NCI-H2081 (cell line): ENCODE results near the gene PUS10.
"Not testable (repeated sequence)": the region's sequence is repeated elsewhere in the genome, so short reads cannot be mapped to it uniquely, and the experiment has no call there.

Experiments used
- DNase-seq, 2 experiments: peaks; one replicate each; lab custom pipeline; 2025; lab: John Stamatoyannopoulos, UW

The PUS10 gene

GRCh38 chr2:60966507-60967405, 51.3 kb downstream of the PUS10 start:
- no peak for DNase-seq

- no peak for DNase-seq
These were observed 52.6 kb downstream of the PUS10 start for GRCh38 chr2:60965499-60965785.

- no peak for DNase-seq
These were observed 53.2 kb downstream of the PUS10 start for GRCh38 chr2:60964651-60965498.

DNA sequence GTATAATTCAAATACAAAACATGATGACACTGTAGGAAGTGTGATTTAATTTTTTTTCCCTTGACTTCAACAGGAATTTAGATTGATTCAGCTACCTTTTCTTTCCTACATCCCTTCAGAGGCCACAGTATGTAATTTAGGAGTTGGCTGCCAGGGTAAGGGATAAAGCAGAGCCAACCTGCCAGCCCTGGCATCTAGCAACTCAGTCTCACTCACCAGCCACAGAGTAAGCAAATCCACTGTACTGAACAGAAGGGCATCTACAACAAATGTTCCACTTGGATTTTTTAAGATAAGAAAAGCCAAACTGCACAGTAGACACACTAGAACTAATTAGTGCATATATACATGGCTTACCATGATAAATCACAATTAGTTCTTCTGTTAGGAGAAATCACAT, 54.9 kb downstream of the PUS10 start:
- no peak for DNase-seq

GRCh38 chr2:60962528-60962927, 55.5 kb downstream of the PUS10 start:
- no peak for DNase-seq

DNA sequence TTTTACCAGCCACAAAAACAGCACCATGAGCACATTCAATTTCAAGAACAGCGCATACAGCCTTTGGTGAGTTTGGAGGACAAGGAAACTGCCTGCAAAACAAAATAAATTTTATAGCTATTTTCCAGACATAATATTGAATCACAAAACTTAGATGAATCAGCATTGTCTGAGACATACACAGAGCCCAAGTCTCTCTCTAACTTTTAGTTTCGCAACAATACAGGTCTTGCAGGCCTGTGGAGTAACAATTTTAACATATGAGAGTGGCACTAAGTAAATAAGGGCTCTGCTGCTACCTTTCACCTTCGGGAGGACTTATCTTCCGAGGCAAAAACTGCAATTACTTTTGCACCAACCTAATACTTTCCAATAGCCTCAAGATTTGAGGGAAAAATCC, 56.6 kb downstream of the PUS10 start:
- no peak for DNase-seq

DNA sequence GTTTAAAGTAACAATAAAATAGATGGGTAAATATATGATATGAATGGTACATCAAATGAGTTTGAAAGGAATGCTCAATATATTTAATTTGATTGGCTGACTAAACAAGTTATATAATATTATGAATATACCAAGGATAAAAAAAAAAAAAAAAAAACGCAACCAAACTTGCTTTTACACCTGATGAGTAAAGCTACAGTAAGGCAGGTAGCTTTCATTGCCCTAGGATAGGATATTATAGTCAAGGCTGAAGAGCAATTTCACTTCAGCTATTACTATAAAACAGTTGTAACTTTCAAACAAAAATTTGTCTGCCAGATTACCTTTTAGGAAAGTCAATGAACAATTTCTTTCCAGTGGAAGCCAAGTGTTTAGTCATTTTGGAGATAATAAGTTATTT, 57.3 kb downstream of the PUS10 start:
- no peak for DNase-seq

- no peak for DNase-seq
These were observed 58.6 kb downstream of the PUS10 start for GRCh38 chr2:60959501-60959900.

- no peak for DNase-seq
These were observed 59.3 kb downstream of the PUS10 start for GRCh38 chr2:60958800-60959199.

DNA sequence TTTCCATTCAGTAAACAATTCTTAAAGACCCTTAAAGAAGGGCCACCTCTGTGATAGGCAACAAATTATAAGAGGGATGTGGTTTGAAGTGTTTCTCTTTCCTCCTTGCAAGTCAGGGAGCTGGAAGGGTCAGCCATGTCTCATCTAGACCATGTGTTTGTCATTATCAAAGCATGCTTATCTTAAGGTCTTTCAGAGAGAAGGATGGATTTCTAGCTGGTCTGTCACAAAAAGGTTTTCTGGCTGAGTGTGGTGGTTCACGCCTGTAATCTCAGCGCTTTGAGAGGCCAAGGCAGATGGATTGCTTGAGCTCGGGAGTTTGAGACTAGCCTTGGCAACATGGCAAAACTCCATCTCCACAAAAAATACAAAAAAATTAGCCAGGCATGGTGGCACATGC, 59.7 kb downstream of the PUS10 start:
- no peak for DNase-seq

DNA sequence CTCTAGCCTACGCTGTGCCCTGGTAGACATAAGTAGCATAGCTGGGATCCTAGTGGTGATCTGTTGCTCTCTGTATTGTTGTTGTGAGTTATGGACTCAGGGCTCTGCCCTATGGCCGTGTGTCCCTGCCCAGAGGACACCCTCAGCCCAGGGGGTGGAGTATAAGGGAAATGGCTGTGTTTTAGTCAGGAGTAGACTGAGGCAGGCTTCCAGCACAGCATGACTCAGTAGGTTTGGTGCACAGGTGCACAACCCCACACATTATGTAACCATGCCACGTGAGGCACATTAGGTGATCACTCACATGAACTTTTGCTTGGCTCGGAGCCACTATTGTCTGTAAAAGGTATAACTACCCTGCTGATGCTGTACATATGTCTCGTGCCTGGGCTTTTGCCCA, 60.4 kb downstream of the PUS10 start:
- DNase-seq: no peak

- DNase-seq: no peak
These were observed 60.8 kb downstream of the PUS10 start for GRCh38 chr2:60957224-60957623.

DNA sequence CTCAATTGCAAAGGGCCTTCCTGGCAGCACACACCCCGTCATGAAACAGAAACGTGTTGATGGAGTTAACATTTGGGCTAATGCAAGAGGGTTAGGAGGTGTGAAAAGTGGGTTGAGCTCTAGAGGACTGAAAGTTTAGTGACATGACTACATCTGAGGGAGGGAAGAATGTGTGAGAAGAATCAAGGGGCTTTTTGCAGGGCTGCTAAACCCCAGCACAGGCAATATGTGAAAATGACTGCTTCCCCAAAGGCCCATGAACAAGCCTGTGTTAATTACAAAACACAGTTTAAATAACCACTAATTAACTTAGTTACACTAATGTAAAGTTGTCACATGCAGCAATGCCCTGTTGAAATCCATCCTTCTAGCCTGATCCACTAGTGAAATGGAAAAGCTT, 63.9 kb downstream of the PUS10 start:
- DNase-seq: no peak

DNA sequence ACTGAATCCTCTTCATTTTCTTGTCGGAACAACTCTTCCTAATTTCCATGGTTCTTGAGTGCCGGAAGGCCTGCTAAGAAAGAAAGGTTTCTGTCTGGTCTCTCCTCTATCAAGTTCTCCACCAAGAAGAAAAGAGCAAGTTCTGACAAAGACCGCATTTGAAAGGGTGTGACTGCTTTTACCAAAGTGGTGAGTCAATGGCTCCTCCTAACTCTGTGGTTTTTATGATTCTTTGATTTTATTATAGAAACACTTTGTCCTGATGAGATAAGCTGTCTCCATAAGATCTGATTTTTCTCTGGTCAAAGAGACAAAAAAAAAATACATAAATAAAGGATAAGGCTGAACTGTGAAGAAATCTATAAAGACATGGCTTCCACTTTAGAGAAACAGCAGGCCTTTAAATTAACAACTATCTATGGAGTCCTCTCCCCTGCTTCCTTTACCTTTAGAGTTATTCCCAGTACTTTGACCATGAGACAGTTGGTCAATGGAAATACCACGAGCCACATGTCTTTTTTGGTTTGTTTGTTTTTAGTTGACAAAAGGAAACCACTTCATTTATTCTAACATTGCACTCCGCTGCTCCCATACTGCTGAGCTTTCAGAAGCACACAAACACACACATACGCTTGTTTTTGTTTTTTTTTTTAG, 69.0 kb downstream of the PUS10 start:
- no peak for DNase-seq

DNA sequence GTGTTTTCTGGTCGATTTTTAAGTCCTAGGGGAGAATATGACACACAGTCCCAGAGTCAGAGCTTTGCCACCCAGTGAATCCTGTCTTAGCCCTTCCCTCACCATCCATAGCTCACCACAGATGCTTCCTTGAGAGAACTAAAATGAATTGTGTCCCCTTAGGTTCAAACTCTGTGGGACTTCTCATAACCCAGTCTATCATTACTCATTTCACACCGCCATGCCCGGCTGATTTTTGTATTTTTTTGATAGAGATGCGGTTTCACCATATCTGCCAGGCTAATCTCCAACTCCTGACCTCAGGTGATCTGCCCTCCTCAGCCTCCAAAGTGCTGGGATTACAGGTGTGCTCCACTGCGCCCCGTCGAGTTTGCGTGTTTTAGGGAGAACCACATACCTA, 69.9 kb downstream of the PUS10 start:
- DNase-seq: no peak

DNA sequence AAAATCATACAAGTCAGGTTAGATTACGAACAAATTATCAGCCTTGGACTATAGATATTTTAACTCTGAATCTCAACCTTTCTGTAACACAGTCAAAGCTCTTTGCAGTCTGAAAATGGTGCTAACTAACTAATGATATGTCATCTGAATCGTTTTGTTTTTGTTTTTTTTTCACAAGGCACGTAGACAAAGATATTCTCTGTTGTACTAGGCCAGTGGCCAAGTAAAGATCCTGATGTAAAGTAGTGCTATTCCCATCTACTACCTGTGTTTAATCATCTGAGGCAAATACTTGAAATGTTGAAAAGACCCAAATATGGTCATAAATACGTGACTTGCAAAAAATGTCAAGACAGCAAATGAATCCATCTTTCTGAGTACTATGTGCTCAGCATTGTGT, 71.0 kb downstream of the PUS10 start:
- DNase-seq: no peak

DNA sequence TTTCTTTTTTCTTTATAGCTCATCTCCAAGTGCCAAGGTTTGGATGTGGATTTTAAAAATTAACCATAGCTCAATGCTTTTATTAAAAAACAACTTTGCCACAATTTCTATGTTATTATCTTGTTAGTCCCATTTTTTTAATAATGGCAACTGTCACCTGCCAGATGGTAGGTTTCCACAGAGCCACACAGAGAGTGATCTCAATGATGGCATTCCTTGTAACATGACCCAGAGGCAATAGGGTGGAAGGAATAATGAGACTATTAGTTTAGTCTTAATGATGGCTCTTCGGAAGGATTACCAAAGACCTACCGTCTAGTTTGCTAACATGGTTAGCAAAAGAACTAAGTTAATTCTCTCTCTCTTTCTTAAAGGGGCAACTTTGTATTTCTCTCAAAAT, 72.7 kb downstream of the PUS10 start:
- no peak for DNase-seq

DNA sequence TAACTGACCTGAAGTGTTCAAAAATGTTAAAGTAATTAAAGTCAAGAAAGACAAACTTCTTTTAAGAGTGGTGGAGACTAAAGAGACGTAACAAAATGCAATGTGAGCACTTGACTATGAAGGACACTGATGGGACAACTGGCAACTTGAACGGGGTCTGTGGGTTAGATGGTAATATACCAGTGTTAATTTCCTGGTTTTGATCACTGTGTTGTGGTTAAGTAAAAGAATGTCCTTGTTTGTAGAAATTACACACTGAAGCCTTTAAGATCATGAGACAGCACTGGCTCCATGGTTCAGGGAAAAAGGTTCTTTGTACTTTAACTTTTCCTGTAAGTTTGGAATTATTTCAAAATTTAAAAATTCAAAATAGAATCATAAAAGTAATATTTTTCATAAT, 78.4 kb downstream of the PUS10 start:
- DNase-seq: no peak

- DNase-seq: no peak
These were observed 79.8 kb downstream of the PUS10 start for GRCh38 chr2:60938301-60938700.

GRCh38 chr2:60936757-60937156, 81.3 kb downstream of the PUS10 start:
- DNase-seq: no peak

DNA sequence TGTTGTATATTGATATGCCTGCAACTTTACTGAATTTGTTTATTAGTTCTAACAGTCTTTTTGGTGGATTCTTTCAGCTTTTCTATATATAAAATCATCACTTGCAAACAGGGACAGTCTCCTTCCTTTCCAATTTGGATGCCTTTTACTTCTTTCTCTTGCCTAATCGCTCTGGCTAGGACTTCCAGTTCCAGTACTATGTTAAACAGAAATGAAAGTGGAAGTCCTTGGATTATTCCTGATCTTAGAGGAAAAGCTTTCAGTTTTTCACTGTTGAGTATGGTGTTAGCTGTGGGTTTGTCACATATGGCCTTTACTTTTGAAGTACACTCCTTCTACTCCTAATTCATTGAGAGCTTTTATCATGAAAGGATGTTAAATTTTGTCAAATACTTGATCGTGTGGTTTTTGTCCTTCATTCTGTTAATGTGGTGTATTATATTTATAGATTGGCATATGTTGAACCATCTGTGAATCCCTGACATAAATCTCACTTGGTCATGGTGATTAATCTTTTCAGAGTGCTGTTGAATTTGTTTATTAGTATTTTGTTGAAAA, 83.8 kb downstream of the PUS10 start:
- no peak for DNase-seq

DNA sequence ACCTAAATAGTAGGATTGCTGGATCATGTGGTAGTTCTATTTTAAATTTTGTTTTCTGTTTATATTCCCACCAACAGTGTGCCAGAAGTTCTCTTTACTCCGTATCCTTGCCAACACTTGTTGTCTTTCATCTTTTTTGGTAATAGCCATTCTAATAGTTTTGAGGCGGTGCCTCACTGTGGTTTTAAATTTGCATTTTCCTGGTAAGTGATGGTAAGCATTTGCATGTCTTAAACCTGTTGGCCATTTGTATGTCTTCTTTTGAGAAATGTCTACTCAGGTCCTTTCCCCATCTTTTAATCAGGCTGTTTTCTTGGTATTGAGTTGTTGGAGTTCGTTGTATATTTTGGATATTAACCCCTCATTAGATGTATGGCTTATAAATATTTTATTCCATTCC, 85.1 kb downstream of the PUS10 start:
- no peak for DNase-seq

DNA sequence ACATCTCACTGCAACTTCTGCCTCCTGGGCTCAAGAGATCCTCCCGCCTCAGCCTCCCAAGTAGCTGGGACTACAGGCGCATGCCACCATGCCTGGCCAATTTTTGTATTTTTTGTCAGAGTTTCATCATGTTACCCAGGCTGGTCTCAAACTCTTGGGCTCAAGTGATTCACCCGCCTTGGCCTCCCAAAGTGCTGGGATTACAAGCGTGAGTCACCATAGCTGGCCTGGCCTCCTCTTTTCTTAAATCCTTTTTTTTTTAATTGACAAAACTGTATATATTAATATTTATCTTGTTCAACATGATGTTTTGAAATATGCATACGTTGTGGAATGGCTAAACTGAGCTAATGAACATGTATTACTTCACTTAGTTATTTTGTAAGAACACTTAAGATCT, 86.0 kb downstream of the PUS10 start:
- not testable (repeated sequence) for DNase-seq
